ENCODE measurements around the gene RRM1. TPM values are rescaled to one million over a fixed set of nuclear protein-coding genes. Genes with fewer than 3 reads are reported as not detected.
"Not testable (repeated sequence)": the region's sequence is repeated elsewhere in the genome, so short reads cannot be mapped to it uniquely, and the experiment has no call there.

Gene RRM1
- total RNA-seq, 4 donors from 2014 or later, result 33.1 to 67.4 (median 43.6) TPM

- no peak for TF ChIP-seq POLR2AphosphoS5 (IDR thresholded peaks at IDR 0.05)
- no peak for TF ChIP-seq CTCF (IDR thresholded peaks at IDR 0.05)
- TF ChIP-seq POLR2A (IDR thresholded peaks at IDR 0.05), result no peak
- no peak for TF ChIP-seq EP300 (IDR thresholded peaks at IDR 0.05)
- no peaks in the 10 kb centered on the region for H3K4me1 ChIP-seq
- no peak overlapping the region for H3K27ac ChIP-seq
- 76 to 88% methylated on average over 2 to 3 of the region's 3 CpGs for WGBS, 2 donors (ENCODE audit: low coverage in 1 of 2)
- H3K9me3 ChIP-seq, result no peaks in the 10 kb centered on the region
- no peak overlapping the region for H3K4me3 ChIP-seq
- no peaks in the 10 kb centered on the region for H3K27me3 ChIP-seq
- no peak for ATAC-seq
- H3K36me3 ChIP-seq, result peaks cover 5 to 100% of the 10 kb centered on the region in 2 donors
Measured at GRCh38 chr11:4118107-4118506, 23.5 kb downstream of the RRM1 start.

DNA sequence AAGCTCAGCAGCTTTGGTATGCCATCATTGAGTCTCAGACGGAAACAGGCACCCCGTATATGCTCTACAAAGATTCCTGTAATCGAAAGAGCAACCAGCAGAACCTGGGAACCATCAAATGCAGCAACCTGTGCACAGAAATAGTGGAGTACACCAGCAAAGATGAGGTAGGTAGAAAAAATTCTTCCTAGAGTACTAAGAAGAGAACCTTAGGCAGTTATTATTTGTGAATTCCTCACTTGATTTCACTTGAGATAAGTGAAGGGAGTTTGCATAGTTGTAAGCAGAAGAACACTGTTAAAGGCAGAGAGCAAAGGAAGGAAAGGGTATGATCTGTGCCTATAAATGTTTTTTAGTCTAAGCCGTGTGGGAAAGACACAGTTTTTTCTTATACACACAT is 28.6 kb downstream of the RRM1 start:
- no peak for TF ChIP-seq EP300 (IDR thresholded peaks at IDR 0.05)
- no peak for TF ChIP-seq POLR2A (IDR thresholded peaks at IDR 0.05)
- TF ChIP-seq POLR2AphosphoS5 (IDR thresholded peaks at IDR 0.05), result no peak
- no peak for TF ChIP-seq CTCF (IDR thresholded peaks at IDR 0.05)
- no peak overlapping the region for H3K4me3 ChIP-seq
- H3K4me1 ChIP-seq, result no peaks in the 10 kb centered on the region
- no peak overlapping the region for H3K27ac ChIP-seq
- WGBS, 2 donors (ENCODE audit: low coverage in 1 of 2), result 89 to 93% methylated on average over 4 of the region's 4 CpGs
- H3K27me3 ChIP-seq, result no peaks in the 10 kb centered on the region
- ATAC-seq, result no peak
- H3K9me3 ChIP-seq, result no peaks in the 10 kb centered on the region
- H3K36me3 ChIP-seq, result peaks cover 13 to 100% of the 10 kb centered on the region in 2 donors

DNA sequence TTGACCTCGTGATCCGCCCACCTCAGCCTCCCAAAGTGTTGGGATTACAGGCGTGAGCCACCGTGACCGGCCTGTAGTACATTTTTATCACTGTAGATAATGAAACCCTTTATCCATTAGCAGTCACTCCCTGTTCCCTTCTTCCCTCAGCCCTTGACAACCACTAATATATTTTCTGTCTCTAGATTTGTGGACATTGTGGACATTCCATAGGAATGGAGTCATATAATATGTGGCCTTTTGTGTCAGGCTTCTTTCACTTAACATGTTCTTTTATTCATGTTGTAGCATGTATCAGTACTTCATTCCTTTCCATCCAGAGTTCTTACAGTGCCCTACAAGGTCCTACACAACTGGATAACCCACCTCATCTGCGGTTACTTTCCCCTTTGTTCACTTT is 30.5 kb downstream of the RRM1 start:
- Histone ChIP-seq H3K9me3 (no peaks in the 10 kb centered on the region), H3K36me3 (peaks cover 13 to 99% of the 10 kb centered on the region in 2 donors), H3K27me3 (no peaks in the 10 kb centered on the region), H3K27ac (no peak overlapping the region), H3K4me1 (no peaks in the 10 kb centered on the region), H3K4me3 (no peak overlapping the region)
- WGBS, 2 donors (ENCODE audit: low coverage in 1 of 2), result 78 to 90% methylated on average over 1 to 6 of the region's 6 CpGs
- ATAC-seq, result no peak
- no peak for TF ChIP-seq POLR2AphosphoS5 (IDR thresholded peaks at IDR 0.05)
- no peak for TF ChIP-seq POLR2A (IDR thresholded peaks at IDR 0.05)
- no peak for TF ChIP-seq CTCF (IDR thresholded peaks at IDR 0.05)
- TF ChIP-seq EP300 (IDR thresholded peaks at IDR 0.05), result no peak

DNA sequence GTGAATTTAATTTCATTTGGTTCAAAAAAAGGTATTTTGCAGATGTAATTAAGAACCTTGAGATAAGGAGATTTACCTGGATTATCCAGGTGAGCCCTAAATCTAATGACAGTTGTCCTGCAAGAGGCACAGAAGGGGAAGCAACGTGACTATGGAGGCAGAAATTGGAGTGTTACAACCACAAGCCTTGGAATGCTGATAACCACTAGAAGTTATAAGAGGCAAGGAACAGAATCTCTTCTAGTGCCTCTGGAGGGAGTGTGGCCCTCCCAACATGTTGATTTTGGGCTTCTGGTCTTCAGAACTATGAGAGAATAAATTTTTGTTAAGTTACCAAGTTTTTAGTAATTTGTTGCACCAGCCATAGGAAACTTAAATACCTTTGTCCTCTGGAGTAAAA is 32.8 kb downstream of the RRM1 start:
- H3K4me1 ChIP-seq, result no peaks in the 10 kb centered on the region
- ATAC-seq, result no peak
- no peaks in the 10 kb centered on the region for H3K27me3 ChIP-seq
- H3K36me3 ChIP-seq, result peaks cover 9 to 99% of the 10 kb centered on the region in 2 donors
- no peaks in the 10 kb centered on the region for H3K9me3 ChIP-seq
- no peak overlapping the region for H3K4me3 ChIP-seq
- no peak for TF ChIP-seq CTCF (IDR thresholded peaks at IDR 0.05)
- TF ChIP-seq POLR2A (IDR thresholded peaks at IDR 0.05), result no peak
- no peak for TF ChIP-seq POLR2AphosphoS5 (IDR thresholded peaks at IDR 0.05)
- no peak for TF ChIP-seq EP300 (IDR thresholded peaks at IDR 0.05)
- 100% methylated on average over 1 of the region's 1 CpG; no CpG with 5 or more reads in 1 of the 2 donors for WGBS, 2 donors (ENCODE audit: low coverage in 1 of 2)
- no peak overlapping the region for H3K27ac ChIP-seq

DNA sequence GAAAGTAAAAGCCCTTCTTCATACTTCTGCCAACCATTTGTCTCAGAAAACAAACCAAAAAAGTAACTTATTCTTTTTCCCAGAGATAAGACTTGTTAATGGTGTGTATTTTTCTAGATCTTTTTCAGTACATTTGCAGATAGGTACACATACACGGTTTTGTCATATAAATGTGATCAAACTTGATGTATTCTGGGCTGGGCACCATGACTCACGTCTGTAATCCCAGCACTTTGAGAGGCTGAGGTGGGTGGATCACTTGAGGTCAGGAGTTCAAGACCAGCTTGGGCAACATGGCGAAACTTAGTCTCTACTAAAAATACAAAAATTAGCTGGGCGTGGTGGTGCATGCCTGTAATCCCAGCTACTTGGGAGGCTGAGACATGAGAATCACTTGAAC is 35.6 kb downstream of the RRM1 start:
- not testable (repeated sequence) for H3K27ac ChIP-seq, H3K9me3 ChIP-seq, H3K4me1 ChIP-seq, H3K4me3 ChIP-seq, ATAC-seq, H3K27me3 ChIP-seq
- 83 to 88% methylated on average over 1 to 4 of the region's 4 CpGs for WGBS, 2 donors (ENCODE audit: low coverage in 1 of 2)
- peaks cover 3 to 97% of the 10 kb centered on the region in 2 donors for H3K36me3 ChIP-seq

Measured in gastroesophageal sphincter (tissue), 4 donors.